Measurements from ENCODE around the gene HRCT1.

The HRCT1 gene

DNA sequence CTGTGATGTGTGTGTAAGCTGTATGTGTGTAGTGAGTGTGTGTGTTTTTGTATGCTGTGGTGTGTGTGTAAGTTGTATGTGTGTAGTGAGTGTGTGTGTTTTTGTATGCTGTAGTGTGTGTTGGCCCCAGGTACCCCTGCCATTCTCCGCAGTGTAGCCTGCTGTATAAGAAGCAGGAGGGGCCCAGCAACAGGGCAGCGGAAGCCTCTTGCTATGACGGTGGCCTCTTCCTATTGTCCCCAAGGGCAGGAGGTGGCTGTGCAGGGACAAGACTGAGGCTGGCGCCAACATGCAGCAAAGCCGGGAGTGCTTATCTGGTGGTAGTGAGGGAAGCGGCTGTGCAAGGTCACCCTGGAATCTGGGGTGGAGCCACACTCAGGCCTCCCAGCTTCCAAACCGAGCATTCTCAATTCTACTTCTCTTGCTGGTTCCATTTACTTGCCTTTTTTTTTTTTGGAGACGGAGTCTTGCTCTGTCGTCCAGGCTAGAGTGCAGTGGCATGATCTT is 8.4 kb downstream of the HRCT1 start:
- TF ChIP-seq TAF1 (IDR thresholded peaks at IDR 0.05; ENCODE audit: low read depth, low read length) (no peak), PAX5 (IDR thresholded peaks at IDR 0.05; ENCODE audit: insufficient read depth, low read length, severe bottlenecking) (no peak), SPI1 (IDR thresholded peaks at IDR 0.05; ENCODE audit: low read depth, low read length) (no peak), POU2F2 (IDR thresholded peaks at IDR 0.05; ENCODE audit: low read depth, low read length) (no peak), POLR2A (IDR thresholded peaks at IDR 0.05; ENCODE audit: low read depth, low read length) (no peak), POLR2AphosphoS5 (IDR thresholded peaks at IDR 0.05; ENCODE audit: low read depth, low read length) (no peak)
- no peak for DNase-seq (ENCODE audit: insufficient read length, low spot score)
- FAIRE-seq, result peak; percentile 100

GRCh38 chr9:35915681-35916294 is 9.8 kb downstream of the HRCT1 start:
- FAIRE-seq (no peak), DNase-seq (ENCODE audit: insufficient read length, low spot score) (no peak)
- TF ChIP-seq POLR2AphosphoS5 (IDR thresholded peaks at IDR 0.05; ENCODE audit: low read depth, low read length) (no peak), SPI1 (IDR thresholded peaks at IDR 0.05; ENCODE audit: low read depth, low read length) (no peak), POLR2A (IDR thresholded peaks at IDR 0.05; ENCODE audit: low read depth, low read length) (no peak)

GRCh38 chr9:35917261-35917660 is 11.3 kb downstream of the HRCT1 start:
- no peak for TF ChIP-seq POU2F2 (IDR thresholded peaks at IDR 0.05; ENCODE audit: low read depth, low read length)
- TF ChIP-seq SPI1 (IDR thresholded peaks at IDR 0.05; ENCODE audit: low read depth, low read length), result no peak
- TF ChIP-seq PAX5 (IDR thresholded peaks at IDR 0.05; ENCODE audit: insufficient read depth, low read length, severe bottlenecking), result no peak
- DNase-seq (ENCODE audit: insufficient read length, low spot score) (no peak), FAIRE-seq (no peak)

GRCh38 chr9:35918780-35919179 is 12.8 kb downstream of the HRCT1 start:
- no peak for TF ChIP-seq POU2F2 (IDR thresholded peaks at IDR 0.05; ENCODE audit: low read depth, low read length)
- TF ChIP-seq SPI1 (IDR thresholded peaks at IDR 0.05; ENCODE audit: low read depth, low read length), result no peak
- TF ChIP-seq TAF1 (IDR thresholded peaks at IDR 0.05; ENCODE audit: low read depth, low read length), result no peak
- no peak for TF ChIP-seq POLR2AphosphoS5 (IDR thresholded peaks at IDR 0.05; ENCODE audit: low read depth, low read length)
- no peak for TF ChIP-seq POLR2A (IDR thresholded peaks at IDR 0.05; ENCODE audit: low read depth, low read length)
- TF ChIP-seq PAX5 (IDR thresholded peaks at IDR 0.05; ENCODE audit: insufficient read depth, low read length, severe bottlenecking), result no peak
- DNase-seq (ENCODE audit: insufficient read length, low spot score), result no peak
- FAIRE-seq, result no peak

GRCh38 chr9:35919212-35920008 is 13.4 kb downstream of the HRCT1 start:
- TF ChIP-seq PAX5 (IDR thresholded peaks at IDR 0.05; ENCODE audit: insufficient read depth, low read length, severe bottlenecking) (no peak), POLR2AphosphoS5 (IDR thresholded peaks at IDR 0.05; ENCODE audit: low read depth, low read length) (no peak), TAF1 (IDR thresholded peaks at IDR 0.05; ENCODE audit: low read depth, low read length) (no peak), SPI1 (IDR thresholded peaks at IDR 0.05; ENCODE audit: low read depth, low read length) (no peak), POLR2A (IDR thresholded peaks at IDR 0.05; ENCODE audit: low read depth, low read length) (no peak), POU2F2 (IDR thresholded peaks at IDR 0.05; ENCODE audit: low read depth, low read length) (no peak)
- DNase-seq (ENCODE audit: insufficient read length, low spot score) (no peak), FAIRE-seq (no peak)

- DNase-seq (ENCODE audit: insufficient read length, low spot score), result no peak
- no peak for FAIRE-seq
- TF ChIP-seq SPI1 (IDR thresholded peaks at IDR 0.05; ENCODE audit: low read depth, low read length) (peak; percentile 38; the same call in 1 of the 2 replicates), POU2F2 (IDR thresholded peaks at IDR 0.05; ENCODE audit: low read depth, low read length) (no peak)
Measured at GRCh38 chr9:35920051-35920620, 14.1 kb downstream of the HRCT1 start.

DNA sequence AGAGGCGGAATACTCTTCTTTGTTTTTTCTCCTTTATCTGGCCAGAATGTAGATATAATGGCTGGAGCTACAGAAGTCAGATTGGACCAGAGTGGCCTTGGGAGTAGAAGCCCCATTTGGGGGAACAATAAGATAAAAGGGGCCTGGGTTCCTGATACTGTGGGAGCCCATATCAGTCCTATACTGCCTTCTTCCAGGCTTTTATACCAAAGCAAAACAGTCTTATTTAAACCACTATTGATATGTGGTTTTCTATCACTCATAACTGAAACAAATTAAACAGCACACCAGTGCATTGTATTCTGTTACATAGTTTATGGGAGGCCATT is 17.6 kb downstream of the HRCT1 start:
- FAIRE-seq (no peak), DNase-seq (ENCODE audit: insufficient read length, low spot score) (no peak)
- TF ChIP-seq POLR2AphosphoS5 (IDR thresholded peaks at IDR 0.05; ENCODE audit: low read depth, low read length) (no peak), PAX5 (IDR thresholded peaks at IDR 0.05; ENCODE audit: insufficient read depth, low read length, severe bottlenecking) (no peak), SPI1 (IDR thresholded peaks at IDR 0.05; ENCODE audit: low read depth, low read length) (no peak), POLR2A (IDR thresholded peaks at IDR 0.05; ENCODE audit: low read depth, low read length) (no peak), POU2F2 (IDR thresholded peaks at IDR 0.05; ENCODE audit: low read depth, low read length) (no peak), TAF1 (IDR thresholded peaks at IDR 0.05; ENCODE audit: low read depth, low read length) (no peak)

- FAIRE-seq (no peak), DNase-seq (ENCODE audit: insufficient read length, low spot score) (no peak)
- TF ChIP-seq POLR2AphosphoS5 (IDR thresholded peaks at IDR 0.05; ENCODE audit: low read depth, low read length), result no peak
- TF ChIP-seq POLR2A (IDR thresholded peaks at IDR 0.05; ENCODE audit: low read depth, low read length), result no peak
- TF ChIP-seq TAF1 (IDR thresholded peaks at IDR 0.05; ENCODE audit: low read depth, low read length), result no peak
- TF ChIP-seq POU2F2 (IDR thresholded peaks at IDR 0.05; ENCODE audit: low read depth, low read length), result no peak
- TF ChIP-seq PAX5 (IDR thresholded peaks at IDR 0.05; ENCODE audit: insufficient read depth, low read length, severe bottlenecking), result no peak
- TF ChIP-seq SPI1 (IDR thresholded peaks at IDR 0.05; ENCODE audit: low read depth, low read length), result no peak
Measured at GRCh38 chr9:35923927-35924763, 18.1 kb downstream of the HRCT1 start.

All from GM12891 (cell line).